Heart left ventricle (tissue), 16 donors: Measurements from ENCODE around the gene CFAP70. TPM values are rescaled to one million over a fixed set of nuclear protein-coding genes. Genes with fewer than 3 reads are reported as not detected.

Experiments
- ATAC-seq, 4 donors: fragments of 200-7000 bp; cut with Tn5 transposase; one replicate each; pipeline ENCODE4 v1.9.1; 2020 to 2022; ENCODE audit warnings: moderate library complexity in 4 of 4, mild to moderate bottlenecking in 3 of 4, moderate number of reproducible peaks in 1 of 4
- DNase-seq, 5 donors: peaks; one replicate each; pipeline ENCODE4 v3.0.0-alpha.2; 2020
- H3K27ac ChIP-seq, 12 donors: fragments of 200-600 bp; sonication (generic) in 4 of 12; one replicate each; pipeline versions ENCODE4 v1.5.0 to v1.8.0; 2016 to 2022; ENCODE audit warnings: mild to moderate bottlenecking in 2 of 12
- H3K27me3 ChIP-seq, 9 donors: fragments of 200-600 bp; sonication (generic) in 2 of 9; one replicate each; pipeline versions ENCODE4 v1.5.1 to v1.8.0; 2016 to 2022; ENCODE audit warnings: mild to moderate bottlenecking in 3 of 9
- H3K36me3 ChIP-seq, 9 donors: fragments of 200-600 bp; sonication (generic) in 2 of 9; one replicate each; pipeline versions ENCODE4 v1.5.0 to v1.8.0; 2018 to 2022; ENCODE audit warnings: mild to moderate bottlenecking in 2 of 9
- H3K4me1 ChIP-seq, 12 donors: fragments of 200-600 bp; sonication (generic) in 4 of 12; one replicate each; pipeline versions ENCODE4 v1.5.0 to v1.8.0; 2016 to 2022; ENCODE audit warnings: mild to moderate bottlenecking in 3 of 12
- H3K4me3 ChIP-seq, 12 donors: fragments of 200-600 bp; sonication (generic) in 4 of 12; one replicate each; pipeline versions ENCODE4 v1.5.0 to v1.8.0; 2017 to 2022; ENCODE audit warnings: mild to moderate bottlenecking in 9 of 12, moderate library complexity in 4 of 12
- H3K9me3 ChIP-seq, 12 donors: fragments of 200-600 bp; sonication (generic) in 4 of 12; one replicate each; pipeline versions ENCODE4 v1.5.0 to v1.8.0; 2016 to 2022; ENCODE audit warnings: mild to moderate bottlenecking in 1 of 12
- CTCF ChIP-seq, 12 donors: fragments of 200-600 bp; sonication (generic) in 4 of 12; IDR thresholded peaks; one replicate each; pipeline versions ENCODE4 v1.5.0 to v1.8.0; 2018 to 2022; ENCODE audit warnings: antibody characterized with exemption in 12 of 12, mild to moderate bottlenecking in 5 of 12
- POLR2A ChIP-seq, 2 donors: fragments of 450-650 bp; IDR thresholded peaks; one replicate each; pipeline ENCODE4 v1.6.1; 2017; ENCODE audit warnings: antibody characterized with exemption in 2 of 2, mild to moderate bottlenecking in 2 of 2, moderate library complexity in 2 of 2
- WGBS, 4 donors: extraction: QIAGEN DNeasy Blood & Tissue Kit in 2 of 4; methylation state at CpG; one replicate each; pipeline versions ENCODE4 v1.1.5 to v1.1.7; 2013 to 2018; 5-methylcytosine and 5-hydroxymethylcytosine counted together
- intact Hi-C, 10 donors: fragments of 100-400 bp; cut with DNase I; formaldehyde crosslinking; loops; one replicate each; pipeline versions ENCODE4 v1.11.1 to v1.14.2; 2022
- polyA plus RNA-seq, 2 donors: library from polyadenylated mRNA; stranded (reverse); fragments of 200-250 nt; gene quantifications; one replicate each; pipeline ENCODE4 v1.2.3, GENCODE V29; 2013
- total RNA-seq, 9 donors: library from RNA; depleted of rRNA in 2 of 9; stranded (reverse); fragments of >200 nt in 2 of 9; fragmentation: NEBNext Ultra II Directional in 3 of 9; extraction: Animal tissue kit (Norgen Biotek cat#: 25700) in 3 of 9; gene quantifications; one replicate each; pipeline versions ENCODE4 v1.1.0 to v1.2.4, GENCODE V29; 2016 to 2023
- donor health status: ischemic (EF 13 %, LVEDD 7.1; RV severe dilation, severe dysfunction).
- donor health status: healthy with polysubstance abuse.
- donor health status: DM: no; HTN: yes; CAD: no.
- donor health status: DM: no; HTN: no; CAD: no.
- donor health status: ischemic (EF 25% LVEDD 6.9; RV normal size, moderate dysfunction).
- donor health status: ischemic (EF 25% LVEDD 5.7; RV mildly dilated, moderate dysfunction).
- donor health status: healthy.
- donor health status: DM: yes; HTN: yes; CAD: no.
- donor health status: ischemic (EF 35%, LVEDD 5.7; RV mildly dilated, moderate dysfunction).
- donor health status: nonischemic (EF 11% LVEDD 7.7; RV severe dilation, severe dysfunction).
- donor health status: DM: yes; HTN: yes; CAD: no.
- donor health status: PGD.
- donor health status: ischemic (EF 29% LVEDD 5.4; RV normal size, mild dysfunction).
- donor health status: nonischemic (EF 23%, LVEDD 6.1; RV moderate dilation, normal function).

The CFAP70 gene
- total and polyA plus RNA-seq, 11 donors: 0.22 to 2.0 (median 1.4) TPM

GRCh38 chr10:73218431-73219191, 140.1 kb downstream of the CFAP70 start:
- H3K27me3 ChIP-seq: no peaks in the 10 kb centered on the region
- DNase-seq (no peak), ATAC-seq (no peak)
- intact Hi-C loops: no loop called here
- H3K27ac ChIP-seq: no peak overlapping the region
- peaks cover 0 to 54% (median 23%) of the 10 kb centered on the region in 9 donors for H3K36me3 ChIP-seq
- no peaks in the 10 kb centered on the region for H3K9me3 ChIP-seq
- TF ChIP-seq CTCF (IDR thresholded peaks at IDR 0.05): peak in 4 of 12 donors; percentile 13 to 23 (median 18)
- no peak for TF ChIP-seq POLR2A (IDR thresholded peaks at IDR 0.05)
- no peak overlapping the region for H3K4me3 ChIP-seq
- WGBS, 4 donors: 92 to 98% (median 95%) methylated on average over 2 of the region's 2 CpGs
- H3K4me1 ChIP-seq: no peaks in the 10 kb centered on the region

DNA sequence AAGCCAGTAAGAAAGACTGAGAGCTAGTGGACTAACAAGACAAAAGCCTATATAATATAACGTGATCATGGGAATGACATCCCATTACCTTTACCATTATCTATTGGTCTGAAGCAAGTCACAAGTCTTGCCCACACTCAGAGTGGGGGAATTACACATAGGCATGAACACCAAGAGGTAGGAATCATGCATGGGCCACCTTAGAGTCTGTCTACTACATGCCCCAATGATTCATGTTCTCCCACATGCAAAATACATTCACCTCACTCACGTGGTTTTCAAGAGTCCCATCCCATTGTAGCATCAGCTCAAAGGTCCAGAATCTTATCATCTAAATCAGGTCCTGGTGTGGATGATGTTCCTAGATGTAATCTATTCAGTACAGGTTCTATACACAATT, 141.0 kb downstream of the CFAP70 start:
- TF ChIP-seq POLR2A (IDR thresholded peaks at IDR 0.05) (no peak), CTCF (IDR thresholded peaks at IDR 0.05) (no peak)
- DNase-seq: no peak
- Histone ChIP-seq H3K27ac (no peak overlapping the region), H3K27me3 (no peaks in the 10 kb centered on the region), H3K4me3 (no peak overlapping the region), H3K4me1 (no peaks in the 10 kb centered on the region), H3K9me3 (no peaks in the 10 kb centered on the region), H3K36me3 (peaks cover 0 to 48% (median 24%) of the 10 kb centered on the region in 9 donors)
- 91 to 100% (median 94%) methylated on average over 2 of the region's 2 CpGs for WGBS, 4 donors
- intact Hi-C loops: no loop called here
- ATAC-seq: no peak

DNA sequence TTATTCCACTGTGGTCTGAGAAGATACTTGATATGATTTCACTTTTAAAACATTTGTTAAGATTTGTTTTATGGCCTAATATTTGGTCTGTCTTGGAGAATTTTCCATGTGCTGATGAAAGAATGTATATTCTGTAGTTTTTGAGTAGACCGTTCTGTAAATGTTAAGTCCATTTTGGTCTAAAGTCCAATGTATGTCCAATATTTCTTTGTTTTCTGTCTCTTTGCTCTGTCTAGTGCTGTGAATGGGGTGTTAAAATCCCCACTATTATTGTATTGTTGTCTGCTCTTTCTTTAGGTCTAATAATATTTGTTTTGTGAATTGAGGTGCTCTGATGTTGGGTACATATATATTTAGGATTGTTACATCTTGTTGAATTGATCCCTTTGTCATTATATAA, 142.9 kb downstream of the CFAP70 start:
- Histone ChIP-seq H3K9me3 (no peaks in the 10 kb centered on the region), H3K4me3 (no peak overlapping the region), H3K27ac (no peak overlapping the region), H3K36me3 (peaks cover 0 to 51% (median 37%) of the 10 kb centered on the region in 9 donors), H3K27me3 (no peaks in the 10 kb centered on the region), H3K4me1 (no peaks in the 10 kb centered on the region)
- WGBS, 4 donors: 95 to 100% (median 97%) methylated on average over 1 of the region's 1 CpG
- TF ChIP-seq CTCF (IDR thresholded peaks at IDR 0.05) (no peak), POLR2A (IDR thresholded peaks at IDR 0.05) (no peak)
- intact Hi-C loops: no loop called here
- no peak for ATAC-seq
- no peak for DNase-seq

- Histone ChIP-seq H3K9me3 (peaks cover 0 to 3% (median 0%) of the 10 kb centered on the region in 12 donors), H3K27ac (no peak overlapping the region), H3K36me3 (peaks cover 0 to 49% (median 27%) of the 10 kb centered on the region in 9 donors), H3K4me1 (peaks cover 0 to 6% (median 0%) of the 10 kb centered on the region in 12 donors), H3K27me3 (no peaks in the 10 kb centered on the region), H3K4me3 (no peak overlapping the region)
- ATAC-seq: no peak
- no peak for TF ChIP-seq CTCF (IDR thresholded peaks at IDR 0.05)
- no peak for TF ChIP-seq POLR2A (IDR thresholded peaks at IDR 0.05)
- WGBS, 4 donors: 78 to 84% (median 80%) methylated on average over 4 of the region's 4 CpGs
- intact Hi-C loops: no loop called here
- no peak for DNase-seq
Measured at GRCh38 chr10:73211106-73211811, 147.4 kb downstream of the CFAP70 start.
